IPS DF 4.7 (cell line): Measurements from ENCODE around the gene PIK3R4.

Experiments used
- DNase-seq: peaks from one replicate; pipeline ENCODE4 v3.0.0-alpha.2; 2013; ENCODE audit warnings: low spot score; ENCODE audit errors: extremely low read depth

Gene PIK3R4

GRCh38 chr3:130688697-130689470, 57.7 kb downstream of the PIK3R4 start:
- no peak for DNase-seq

- no peak for DNase-seq
These were observed 58.5 kb downstream of the PIK3R4 start for GRCh38 chr3:130688015-130688688.

GRCh38 chr3:130687327-130687726, 59.3 kb downstream of the PIK3R4 start:
- no peak for DNase-seq

- no peak for DNase-seq
These were observed 59.8 kb downstream of the PIK3R4 start for GRCh38 chr3:130686833-130687232.

- no peak for DNase-seq
These were observed 64.5 kb downstream of the PIK3R4 start for GRCh38 chr3:130682131-130682530.

- no peak for DNase-seq
These were observed 67.4 kb downstream of the PIK3R4 start for GRCh38 chr3:130679218-130679617.

GRCh38 chr3:130677343-130677742, 69.3 kb downstream of the PIK3R4 start:
- no peak for DNase-seq

GRCh38 chr3:130671545-130672312, 74.9 kb downstream of the PIK3R4 start:
- no peak for DNase-seq

- DNase-seq = no peak
These were observed 76.9 kb downstream of the PIK3R4 start for GRCh38 chr3:130669740-130670139.

GRCh38 chr3:130663092-130663491, 83.5 kb downstream of the PIK3R4 start:
- no peak for DNase-seq

- no peak for DNase-seq
These were observed 84.1 kb downstream of the PIK3R4 start for GRCh38 chr3:130662501-130662996.

GRCh38 chr3:130661140-130661891, 85.3 kb downstream of the PIK3R4 start:
- no peak for DNase-seq

- DNase-seq = no peak
These were observed 86.7 kb downstream of the PIK3R4 start for GRCh38 chr3:130659911-130660310.

GRCh38 chr3:130658678-130659077, 88.0 kb downstream of the PIK3R4 start:
- DNase-seq = no peak

GRCh38 chr3:130656627-130657026, 90.0 kb downstream of the PIK3R4 start:
- no peak for DNase-seq

- DNase-seq = no peak
These were observed 91.7 kb downstream of the PIK3R4 start for GRCh38 chr3:130654921-130655320.

- DNase-seq = no peak
These were observed 92.5 kb downstream of the PIK3R4 start for GRCh38 chr3:130654091-130654490.

GRCh38 chr3:130649061-130649654, 97.5 kb downstream of the PIK3R4 start:
- no peak for DNase-seq

GRCh38 chr3:130648293-130648692, 98.3 kb downstream of the PIK3R4 start:
- no peak for DNase-seq

GRCh38 chr3:130645261-130645660, 101.4 kb downstream of the PIK3R4 start:
- no peak for DNase-seq
